GM12878 (cell line): ENCODE measurements around the gene UBC. TPM values are rescaled to one million over a fixed set of nuclear protein-coding genes. Genes with fewer than 3 reads are reported as not detected.
"Not testable (repeated sequence)": the region's sequence is repeated elsewhere in the genome, so short reads cannot be mapped to it uniquely, and the experiment has no call there.

Experiments used
- ATAC-seq: fragments of 200-7000 bp; cut with Tn5 transposase; 3 replicates; pipeline ENCODE4 v1.9.1; 2020; ENCODE audit warnings: mild to moderate bottlenecking, moderate library complexity
- BruUV-seq: library from RNA; stranded (reverse); fragments of 400-500 nt; replicated peaks from 2 replicates; lab custom pipeline; 2021; lab: Mats Ljungman, UMichigan
- CTCF ChIA-PET: fragments of 300-600 bp; sonication (Branson Sonifier 250); formaldehyde crosslinking; extraction: SDS; loops from one replicate; lab custom pipeline; 2021; ENCODE audit warnings: inconsistent platforms; lab: Yijun Ruan, JAX
- POLR2A ChIA-PET: fragments of 350-600 bp; formaldehyde crosslinking; extraction: SDS; loops from one replicate; lab custom pipeline; 2021; ENCODE audit warnings: inconsistent platforms; lab: Charles Lee
- RAD21 ChIA-PET: fragments of 300-600 bp; sonication (Branson Sonifier 250); formaldehyde crosslinking; loops from one replicate; lab custom pipeline; 2023; ENCODE audit warnings: antibody characterized with exemption; ENCODE audit not compliant: unreplicated experiment; lab: Charles Lee
- SMC1A ChIA-PET: fragments of 300-600 bp; sonication (Branson Sonifier 250); formaldehyde crosslinking; loops from one replicate; lab custom pipeline; 2023; ENCODE audit not compliant: unreplicated experiment, uncharacterized antibody; lab: Charles Lee
- DNase-seq: peaks from one replicate; pipeline ENCODE4 v3.0.0-alpha.2; 2011; ENCODE audit warnings: low read depth, low spot score
- FAIRE-seq: peaks from 3 replicates; lab custom pipeline; 2011; peaks lifted over from hg19 to GRCh38; lab: Jason Lieb, UNC
- H2AFZ ChIP-seq: 2 replicates; pipeline ENCODE4 v1.6.0; 2011; ENCODE audit warnings: low read depth, low read length, control low read depth; ENCODE audit not compliant: control insufficient read depth
- H3K27ac ChIP-seq: 2 replicates; pipeline ENCODE4 v1.5.1; 2011; ENCODE audit warnings: control low read depth; ENCODE audit not compliant: control insufficient read depth, insufficient read depth
- H3K27me3 ChIP-seq, 2 experiments: replicated peaks in 1 of 2; 2 replicates each; pipeline versions ENCODE4 v1.6.0 to v1.6.1; 2011; ENCODE audit warnings: low read length in 1 of 2; ENCODE audit not compliant: control insufficient read depth in 2 of 2, insufficient read depth in 2 of 2
- H3K36me3 ChIP-seq, 2 experiments: 2 replicates each; pipeline ENCODE4 v1.5.1; 2011; ENCODE audit warnings: low read length in 1 of 2; ENCODE audit not compliant: control insufficient read depth in 2 of 2, insufficient read depth in 2 of 2
- H3K4me1 ChIP-seq: 2 replicates; pipeline ENCODE4 v1.6.1; 2011; ENCODE audit warnings: mild to moderate bottlenecking, low read length, moderate library complexity, mixed read lengths; ENCODE audit not compliant: control insufficient read depth, insufficient read depth
- H3K4me2 ChIP-seq: 2 replicates; pipeline ENCODE4 v1.6.0; 2011; ENCODE audit warnings: control low read depth; ENCODE audit not compliant: control insufficient read depth, insufficient read depth
- H3K4me3 ChIP-seq: fragments of 200-600 bp; sonication (generic); 2 replicates; pipeline ENCODE4 v1.5.1; 2016
- H3K79me2 ChIP-seq: 2 replicates; pipeline ENCODE4 v1.6.0; 2011; ENCODE audit warnings: low read length; ENCODE audit not compliant: control insufficient read depth, insufficient read depth
- H3K9ac ChIP-seq: 2 replicates; pipeline ENCODE4 v1.8.0; 2011; ENCODE audit warnings: low read length, control low read depth, mixed read lengths; ENCODE audit not compliant: control insufficient read depth, insufficient read depth
- H3K9me3 ChIP-seq: replicated peaks from 3 replicates; pipeline ENCODE4 v1.5.1; 2011; ENCODE audit warnings: mild to moderate bottlenecking, low read length; ENCODE audit not compliant: control insufficient read depth, insufficient read depth
- H4K20me1 ChIP-seq: 2 replicates; pipeline ENCODE4 v1.6.0; 2011; ENCODE audit not compliant: control insufficient read depth, insufficient read depth
- ATF7 ChIP-seq: fragments of 450-650 bp; IDR thresholded peaks from 2 replicates; pipeline ENCODE4 v1.6.1; 2016; ENCODE audit warnings: low read depth, mild to moderate bottlenecking
- MTA2 ChIP-seq: fragments of 450-650 bp; IDR thresholded peaks from 2 replicates; pipeline ENCODE4 v1.6.1; 2016; ENCODE audit warnings: low read depth, mild to moderate bottlenecking, moderate library complexity
- MTA3 ChIP-seq: IDR thresholded peaks from 2 replicates; pipeline ENCODE4 v1.6.1; 2012; ENCODE audit warnings: low read length, inconsistent platforms, borderline replicate concordance
- SMARCA5 ChIP-seq: fragments of 450-650 bp; IDR thresholded peaks from 2 replicates; pipeline ENCODE4 v1.6.1; 2017; ENCODE audit warnings: mild to moderate bottlenecking
- SPI1 ChIP-seq: IDR thresholded peaks from 2 replicates; pipeline ENCODE4 v1.6.1; 2011; ENCODE audit warnings: low read depth, mild to moderate bottlenecking, low read length, moderate library complexity, borderline replicate concordance; ENCODE audit not compliant: insufficient read depth
- SRF ChIP-seq, 2 experiments: IDR thresholded peaks; 2 replicates each; pipeline ENCODE4 v1.6.1; 2011; ENCODE audit warnings: low read depth in 2 of 2, low read length in 2 of 2, mild to moderate bottlenecking in 1 of 2, moderate library complexity in 1 of 2
- SUPT20H ChIP-seq: IDR thresholded peaks from 2 replicates; pipeline ENCODE4 v1.6.1; 2011; ENCODE audit warnings: low read depth, mild to moderate bottlenecking, low read length, moderate library complexity, borderline replicate concordance; ENCODE audit not compliant: control insufficient read depth
- WGBS: methylation state at CpG from one replicate; pipeline ENCODE4 v1.1.6; 2016; ENCODE audit warnings: low lambda C conversion rate; ENCODE audit not compliant: insufficient replicate concordance, insufficient coverage; ENCODE audit errors: missing lambda C conversion rate; 5-methylcytosine and 5-hydroxymethylcytosine counted together
- in situ Hi-C: fragments of 300-500 bp; cut with MboI; formaldehyde crosslinking; loops from 9 replicates; pipeline ENCODE4 v1.14.3; 2018; ENCODE audit warnings: mixed read lengths
- intact Hi-C: fragments of 100-400 bp; cut with micrococcal nuclease; formaldehyde crosslinking; loops from one replicate; pipeline ENCODE4 v1.14.2; 2022; ENCODE audit not compliant: unreplicated experiment
- polyA plus RNA-seq, 11 experiments: library from polyadenylated mRNA; depleted of rRNA in 4 of 11; unstranded in 6 of 11; stranded (reverse) in 5 of 11; fragments of >200 nt; fragmentation: Nextera tagmentation in 4 of 11; fragmentation: Illumina TruSeq in 1 of 11; extraction: Ambion mirVana in 4 of 11; extraction: Trizol in 1 of 11; gene quantifications; 1 replicate in 1 of 11; 2 replicates in 10 of 11; pipeline versions ENCODE4 v1.2.1 to v1.2.3, GENCODE V29; 2011 to 2016; ENCODE audit warnings: inconsistent platforms in 2 of 11, missing spikeins in 2 of 11, low read depth in 1 of 11
- total RNA-seq, 4 experiments: library from RNA; depleted of rRNA in 3 of 4; stranded (reverse); fragments of >200 nt in 3 of 4; fragmentation: Illumina TruSeq in 1 of 4; extraction: Trizol in 1 of 4; gene quantifications; 2 replicates each; pipeline versions ENCODE4 v1.2.1 to v1.2.3, GENCODE V29; 2013 to 2021

The UBC gene
- total and polyA plus RNA-seq, 10 of the 15 experiments (the other 5 are each of a cell fraction or from before 2014, with no cell fraction given) = 653 to 1,666 (median 874) TPM

GRCh38 chr12:124938108-124938507, 23.7 kb upstream of the UBC start (continued):
- peak; percentile 38; the same call in 1 of the 2 replicates for TF ChIP-seq ATF7
- peak; percentile 65; the same call in 1 of the 2 replicates for TF ChIP-seq SPI1
- TF ChIP-seq MTA3 = 0 out of 2 replicates have a peak, but pooled peaks have one; percentile 9
- no peak for TF ChIP-seq SUPT20H
- TF ChIP-seq MTA2 = peak; percentile 48; the same call in 1 of the 2 replicates
- TF ChIP-seq SRF (IDR thresholded peaks at IDR 0.05; ENCODE audit: low read depth in 2 of 2, low read length in 2 of 2) = no peak
- TF ChIP-seq SMARCA5 = no peak

- 92% methylated on average over 9 of the region's 9 CpGs for WGBS
- H2AFZ ChIP-seq, H3K4me3 ChIP-seq, intact Hi-C loops, H4K20me1 ChIP-seq, H3K36me3 ChIP-seq, H3K9me3 ChIP-seq, BruUV-seq, RAD21 ChIA-PET, H3K79me2 ChIP-seq, H3K9ac ChIP-seq, H3K27ac ChIP-seq, H3K4me2 ChIP-seq, H3K27me3 ChIP-seq, ATAC-seq, in situ Hi-C loops, FAIRE-seq, DNase-seq: not testable (repeated sequence)
- SMC1A ChIA-PET = interaction anchor here (1.0 to 1.4 kb wide), 3 partner anchors 9 to 17 kb away, joined by 3 to 5 read pairs (median 3); partner anchors contain the start of gene UBC
- POLR2A ChIA-PET = interaction anchor here (1.0 to 1.2 kb wide), 2 partner anchors 10 to 11 kb away, joined by 3 read pairs; no protein-coding TSS in a partner anchor
- CTCF ChIA-PET = interaction anchor here (0.6 to 2.1 kb wide), 2 partner anchors 9 to 111 kb away, joined by 5 to 9 read pairs; no protein-coding TSS in a partner anchor
- H3K4me1 ChIP-seq = peaks cover 11% of the 10 kb centered on the region
Observed at GRCh38 chr12:124931528-124931927, 17.1 kb upstream of the UBC start.
